HG02588 (cell line): ENCODE measurements around the gene OR2D3.
A peak's percentile ranks its signal among the peaks of the same experiment; 100 is the strongest.
"Not testable (repeated sequence)": the region's sequence is repeated elsewhere in the genome, so short reads cannot be mapped to it uniquely, and the experiment has no call there.

Experiments
- ATAC-seq: cut with Tn5 transposase; IDR thresholded peaks from one replicate; pipeline ENCODE4 v1.9.1; 2021; ENCODE audit warnings: mild to moderate bottlenecking, moderate library complexity; ENCODE audit not compliant: unreplicated experiment

The OR2D3 gene

GRCh38 chr11:6927030-6927617 is 6.3 kb downstream of the OR2D3 start:
- peak; percentile 70 for ATAC-seq

- no peak for ATAC-seq
Observed at GRCh38 chr11:6928916-6929315, 8.1 kb downstream of the OR2D3 start.

- no peak for ATAC-seq
Observed at GRCh38 chr11:6931146-6931713, 10.4 kb downstream of the OR2D3 start.

- ATAC-seq: no peak
Observed at GRCh38 chr11:6932145-6932544, 11.3 kb downstream of the OR2D3 start.

- ATAC-seq: no peak
Observed at GRCh38 chr11:6941970-6942369, 21.2 kb downstream of the OR2D3 start.

- no peak for ATAC-seq
Observed at GRCh38 chr11:6943131-6943530, 22.3 kb downstream of the OR2D3 start.

- ATAC-seq: not testable (repeated sequence)
Observed at GRCh38 chr11:6954248-6954647, 33.4 kb downstream of the OR2D3 start.

- no peak for ATAC-seq
Observed at GRCh38 chr11:6962141-6962540, 41.3 kb downstream of the OR2D3 start.

GRCh38 chr11:6962673-6963072 is 41.9 kb downstream of the OR2D3 start:
- ATAC-seq: peak; percentile 49

- no peak for ATAC-seq
Observed at GRCh38 chr11:6968816-6969215, 48.0 kb downstream of the OR2D3 start.

- not testable (repeated sequence) for ATAC-seq
Observed at GRCh38 chr11:6969854-6970253, 49.1 kb downstream of the OR2D3 start.
